MG63 (cell line): ENCODE measurements around the gene C16orf89. TPM values are rescaled to one million over a fixed set of nuclear protein-coding genes. Genes with fewer than 3 reads are reported as not detected.

Experiments used
- DNase-seq: peaks from one replicate; pipeline ENCODE4 v3.0.0-alpha.2; 2020
- H3K27me3 ChIP-seq: fragments of 250-450 bp; sonication (Bioruptor Pico); 2 replicates; pipeline ENCODE4 v1.5.1; 2020; ENCODE audit warnings: mild to moderate bottlenecking, moderate library complexity
- H3K36me3 ChIP-seq: fragments of 250-450 bp; sonication (Bioruptor Pico); 2 replicates; pipeline ENCODE4 v1.5.1; 2020; ENCODE audit warnings: mild to moderate bottlenecking, moderate library complexity
- H3K4me3 ChIP-seq: fragments of 250-450 bp; sonication (Bioruptor Pico); 2 replicates; pipeline ENCODE4 v1.5.1; 2020; ENCODE audit warnings: mild to moderate bottlenecking, moderate library complexity
- H3K9me3 ChIP-seq: fragments of 250-450 bp; sonication (Bioruptor Pico); 2 replicates; pipeline ENCODE4 v1.5.1; 2020; ENCODE audit warnings: mild to moderate bottlenecking, moderate library complexity
- total RNA-seq: library from RNA; depleted of rRNA; stranded (reverse); fragments of >200 nt; shearing (Covaris generic); gene quantifications from 2 replicates; pipeline ENCODE4 v1.2.3, GENCODE V29; 2014; ENCODE audit warnings: low replicate concordance

C16orf89 gene
- total RNA-seq, 1 experiment from 2014 or later = not detected

GRCh38 chr16:5027086-5027485 lies 38.7 kb downstream of the C16orf89 start:
- Histone ChIP-seq H3K27me3 (no peaks in the 10 kb centered on the region), H3K36me3 (no peaks in the 10 kb centered on the region), H3K9me3 (no peaks in the 10 kb centered on the region), H3K4me3 (no peak overlapping the region)
- DNase-seq = no peak

- Histone ChIP-seq H3K4me3 (no peak overlapping the region), H3K27me3 (no peaks in the 10 kb centered on the region), H3K36me3 (no peaks in the 10 kb centered on the region), H3K9me3 (no peaks in the 10 kb centered on the region)
- no peak for DNase-seq
These were observed 39.1 kb downstream of the C16orf89 start for GRCh38 chr16:5026664-5027063.

- DNase-seq = peak; percentile 26
- Histone ChIP-seq H3K27me3 (no peaks in the 10 kb centered on the region), H3K36me3 (no peaks in the 10 kb centered on the region), H3K4me3 (no peak overlapping the region), H3K9me3 (no peaks in the 10 kb centered on the region)
These were observed 40.6 kb downstream of the C16orf89 start for GRCh38 chr16:5025171-5025632.

- Histone ChIP-seq H3K27me3 (no peaks in the 10 kb centered on the region), H3K9me3 (no peaks in the 10 kb centered on the region), H3K4me3 (no peak overlapping the region), H3K36me3 (no peaks in the 10 kb centered on the region)
- no peak for DNase-seq
These were observed 41.1 kb downstream of the C16orf89 start for GRCh38 chr16:5024632-5025031.

GRCh38 chr16:5022521-5022920 lies 43.2 kb downstream of the C16orf89 start:
- no peaks in the 10 kb centered on the region for H3K9me3 ChIP-seq
- DNase-seq = no peak
- no peaks in the 10 kb centered on the region for H3K36me3 ChIP-seq
- no peaks in the 10 kb centered on the region for H3K27me3 ChIP-seq
- no peak overlapping the region for H3K4me3 ChIP-seq

- DNase-seq = no peak
- no peak overlapping the region for H3K4me3 ChIP-seq
- no peaks in the 10 kb centered on the region for H3K9me3 ChIP-seq
- H3K27me3 ChIP-seq = no peaks in the 10 kb centered on the region
- H3K36me3 ChIP-seq = no peaks in the 10 kb centered on the region
These were observed 45.2 kb downstream of the C16orf89 start for GRCh38 chr16:5020551-5020950.

DNA sequence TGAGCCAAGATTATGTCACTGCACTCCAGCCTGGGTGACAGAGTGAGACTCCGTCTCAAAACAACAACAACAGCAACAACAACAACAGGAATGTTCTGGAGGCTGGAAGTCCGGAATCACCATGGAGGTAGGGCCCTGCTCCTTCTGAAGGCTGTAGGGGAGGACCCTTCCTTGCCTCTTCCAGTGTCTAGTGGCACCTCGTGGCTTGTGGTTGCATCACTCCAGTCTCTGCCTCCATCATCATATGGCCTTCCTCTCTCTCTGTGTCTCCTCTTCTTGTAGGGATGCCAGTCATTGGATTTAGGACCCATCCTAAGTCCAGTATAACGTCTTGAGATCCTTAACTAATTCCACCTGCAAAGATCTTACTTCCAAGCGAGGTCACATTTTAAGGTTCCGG lies 46.0 kb downstream of the C16orf89 start:
- H3K27me3 ChIP-seq = no peaks in the 10 kb centered on the region
- DNase-seq = no peak

GRCh38 chr16:5018793-5019192 lies 47.0 kb downstream of the C16orf89 start:
- Histone ChIP-seq H3K27me3 (no peaks in the 10 kb centered on the region), H3K36me3 (no peaks in the 10 kb centered on the region), H3K4me3 (no peak overlapping the region), H3K9me3 (no peaks in the 10 kb centered on the region)
- no peak for DNase-seq

More for the DNA sequence above, 46.0 kb downstream of the C16orf89 start:
- no peaks in the 10 kb centered on the region for H3K36me3 ChIP-seq
- H3K4me3 ChIP-seq = no peak overlapping the region
- H3K9me3 ChIP-seq = no peaks in the 10 kb centered on the region

DNA sequence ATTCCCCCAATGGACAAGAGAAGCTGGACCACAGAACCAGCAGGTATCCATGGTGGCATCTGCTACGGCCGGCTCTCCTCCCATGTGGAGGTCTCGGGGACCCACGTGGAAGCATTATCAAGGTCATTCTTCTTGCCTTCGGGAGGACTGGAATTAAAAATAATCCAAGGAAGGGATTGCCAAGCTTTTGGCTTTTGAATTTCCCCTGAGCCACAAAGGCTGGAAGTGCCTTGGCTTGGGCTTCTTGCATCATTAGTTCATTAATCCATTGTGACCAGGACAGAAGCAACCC lies 48.1 kb downstream of the C16orf89 start:
- H3K9me3 ChIP-seq = no peaks in the 10 kb centered on the region
- H3K27me3 ChIP-seq = no peaks in the 10 kb centered on the region
- H3K4me3 ChIP-seq = no peak overlapping the region
- no peak for DNase-seq
- no peaks in the 10 kb centered on the region for H3K36me3 ChIP-seq

- DNase-seq = no peak
- Histone ChIP-seq H3K4me3 (no peak overlapping the region), H3K36me3 (no peaks in the 10 kb centered on the region), H3K9me3 (no peaks in the 10 kb centered on the region), H3K27me3 (0 out of 2 replicates have a peak, but pooled peaks cover 4% of the 10 kb centered on the region)
These were observed 48.6 kb downstream of the C16orf89 start for GRCh38 chr16:5016967-5017677.

- no peak for DNase-seq
- H3K27me3 ChIP-seq = peaks cover 8% of the 10 kb centered on the region; the same call in 1 of the 2 replicates
- no peaks in the 10 kb centered on the region for H3K36me3 ChIP-seq
- H3K4me3 ChIP-seq = no peak overlapping the region
- H3K9me3 ChIP-seq = no peaks in the 10 kb centered on the region
These were observed 49.9 kb downstream of the C16orf89 start for GRCh38 chr16:5015887-5016286.

GRCh38 chr16:5015351-5015750 lies 50.4 kb downstream of the C16orf89 start:
- no peaks in the 10 kb centered on the region for H3K9me3 ChIP-seq
- peak; percentile 26 for DNase-seq

GRCh38 chr16:5012887-5013286 lies 52.9 kb downstream of the C16orf89 start:
- Histone ChIP-seq H3K9me3 (no peaks in the 10 kb centered on the region), H3K27me3 (peaks cover 8% of the 10 kb centered on the region; the same call in 1 of the 2 replicates), H3K4me3 (no peak overlapping the region), H3K36me3 (no peaks in the 10 kb centered on the region)
- no peak for DNase-seq

More at GRCh38 chr16:5015351-5015750, 50.4 kb downstream of the C16orf89 start:
- no peak overlapping the region for H3K4me3 ChIP-seq
- H3K27me3 ChIP-seq = peaks cover 8% of the 10 kb centered on the region; the same call in 1 of the 2 replicates
- H3K36me3 ChIP-seq = no peaks in the 10 kb centered on the region

- Histone ChIP-seq H3K27me3 (peaks cover 8% of the 10 kb centered on the region; the same call in 1 of the 2 replicates), H3K36me3 (no peaks in the 10 kb centered on the region), H3K9me3 (no peaks in the 10 kb centered on the region), H3K4me3 (no peak overlapping the region)
- DNase-seq = no peak
These were observed 54.1 kb downstream of the C16orf89 start for GRCh38 chr16:5011637-5012036.

DNA sequence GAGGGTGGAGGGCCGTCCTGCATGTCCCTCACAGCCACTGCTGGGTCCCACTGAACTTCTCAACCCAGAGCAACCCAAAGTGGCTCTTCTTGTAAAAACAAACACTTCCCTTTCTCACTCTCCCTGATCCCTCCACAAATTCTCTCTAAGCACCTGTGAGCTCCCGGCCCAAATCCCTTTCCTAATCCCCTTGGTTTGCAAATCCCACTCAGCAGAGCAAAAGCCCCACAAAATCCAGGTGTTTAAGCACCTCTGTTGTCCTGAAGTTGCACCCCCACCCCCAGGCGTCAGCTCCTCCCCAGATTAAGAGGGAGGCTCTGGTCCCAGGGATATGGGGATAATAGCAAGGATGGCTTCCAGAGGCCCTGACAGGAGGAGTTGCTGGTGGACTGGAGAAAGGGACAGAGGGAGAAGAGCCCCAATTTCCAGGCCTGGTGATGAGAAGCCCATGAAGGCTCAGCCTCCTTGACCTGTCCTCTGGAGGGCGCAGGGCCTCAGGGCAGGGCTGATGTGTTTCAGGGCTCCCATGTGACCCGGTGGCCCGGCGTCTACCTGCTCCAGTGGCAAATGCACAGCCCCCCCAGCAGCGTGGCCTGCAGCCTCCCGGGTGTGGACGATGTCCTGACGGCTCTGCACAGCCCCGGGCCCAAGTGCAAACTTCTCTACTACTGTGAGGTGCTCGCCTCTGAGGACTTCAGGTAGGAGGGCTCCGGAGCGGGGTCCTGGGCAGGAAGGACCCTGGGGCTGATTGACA lies 55.0 kb downstream of the C16orf89 start:
- Histone ChIP-seq H3K36me3 (no peaks in the 10 kb centered on the region), H3K9me3 (no peaks in the 10 kb centered on the region), H3K27me3 (peaks cover 8% of the 10 kb centered on the region; the same call in 1 of the 2 replicates), H3K4me3 (no peak overlapping the region)
- DNase-seq = no peak

- Histone ChIP-seq H3K4me3 (no peak overlapping the region), H3K36me3 (no peaks in the 10 kb centered on the region), H3K9me3 (no peaks in the 10 kb centered on the region), H3K27me3 (peaks cover 8% of the 10 kb centered on the region; the same call in 1 of the 2 replicates)
- no peak for DNase-seq
These were observed 57.4 kb downstream of the C16orf89 start for GRCh38 chr16:5008311-5008731.

- DNase-seq = no peak
- Histone ChIP-seq H3K27me3 (peaks cover 5% of the 10 kb centered on the region; the same call in 1 of the 2 replicates), H3K9me3 (no peaks in the 10 kb centered on the region), H3K36me3 (no peaks in the 10 kb centered on the region), H3K4me3 (no peak overlapping the region)
These were observed 58.5 kb downstream of the C16orf89 start for GRCh38 chr16:5007256-5007655.
